ENCODE results near the gene IGFBP4. TPM values are rescaled to one million over a fixed set of nuclear protein-coding genes. Genes with fewer than 3 reads are reported as not detected.

IGFBP4 gene
- total RNA-seq, 1 donor from 2014 or later, result 142 TPM

DNA sequence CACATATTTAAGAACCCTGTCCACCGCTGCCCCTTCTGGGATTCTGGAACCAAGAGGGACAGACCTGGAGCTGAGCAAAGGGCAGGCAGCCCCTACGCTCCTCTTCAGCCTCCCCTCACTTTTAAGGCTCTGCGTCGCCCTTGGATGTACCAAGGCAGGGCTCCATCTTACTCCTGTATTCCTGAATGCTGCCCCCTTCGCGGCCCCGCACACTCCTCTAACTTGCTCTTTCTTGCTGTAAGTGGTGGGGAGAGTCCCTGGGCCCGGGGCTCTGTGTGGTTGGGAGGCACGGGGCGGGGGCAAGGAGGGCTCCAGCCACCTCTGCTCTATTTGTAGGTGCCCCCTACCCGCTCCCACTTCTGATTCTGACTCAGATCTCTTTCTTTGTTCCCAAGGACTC lies 56.9 kb downstream of the IGFBP4 start:
- H3K27ac ChIP-seq (ENCODE audit: low read depth, low read length), result no peak overlapping the region
- TF ChIP-seq, protein P1, sequence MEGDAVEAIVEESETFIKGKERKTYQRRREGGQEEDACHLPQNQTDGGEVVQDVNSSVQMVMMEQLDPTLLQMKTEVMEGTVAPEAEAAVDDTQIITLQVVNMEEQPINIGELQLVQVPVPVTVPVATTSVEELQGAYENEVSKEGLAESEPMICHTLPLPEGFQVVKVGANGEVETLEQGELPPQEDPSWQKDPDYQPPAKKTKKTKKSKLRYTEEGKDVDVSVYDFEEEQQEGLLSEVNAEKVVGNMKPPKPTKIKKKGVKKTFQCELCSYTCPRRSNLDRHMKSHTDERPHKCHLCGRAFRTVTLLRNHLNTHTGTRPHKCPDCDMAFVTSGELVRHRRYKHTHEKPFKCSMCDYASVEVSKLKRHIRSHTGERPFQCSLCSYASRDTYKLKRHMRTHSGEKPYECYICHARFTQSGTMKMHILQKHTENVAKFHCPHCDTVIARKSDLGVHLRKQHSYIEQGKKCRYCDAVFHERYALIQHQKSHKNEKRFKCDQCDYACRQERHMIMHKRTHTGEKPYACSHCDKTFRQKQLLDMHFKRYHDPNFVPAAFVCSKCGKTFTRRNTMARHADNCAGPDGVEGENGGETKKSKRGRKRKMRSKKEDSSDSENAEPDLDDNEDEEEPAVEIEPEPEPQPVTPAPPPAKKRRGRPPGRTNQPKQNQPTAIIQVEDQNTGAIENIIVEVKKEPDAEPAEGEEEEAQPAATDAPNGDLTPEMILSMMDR (IDR thresholded peaks at IDR 0.05; ENCODE audit: insufficient read depth, low read depth, low read length), result no peak
- TF ChIP-seq EZH2 (IDR thresholded peaks at IDR 0.05; ENCODE audit: insufficient read depth, low read length), result no peak
- Mint-ChIP-seq H3K4me3 (ENCODE audit: unreplicated experiment) (no peak overlapping the region), H3K4me1 (ENCODE audit: low read depth, unreplicated experiment) (peaks cover 3% of the 10 kb centered on the region), H3K9me3 (ENCODE audit: unreplicated experiment) (peaks cover 6% of the 10 kb centered on the region), H3K27me3 (ENCODE audit: low read depth, unreplicated experiment) (peaks cover 24% of the 10 kb centered on the region), H3K36me3 (ENCODE audit: low read depth, unreplicated experiment) (no peaks in the 10 kb centered on the region), H3K27ac (ENCODE audit: unreplicated experiment) (no peak overlapping the region)
- no peaks in the 10 kb centered on the region for H3K79me2 ChIP-seq (ENCODE audit: insufficient read depth, low read length)
- H3K4me2 ChIP-seq (ENCODE audit: low read length), result no peak overlapping the region
- no peak overlapping the region for H2AFZ ChIP-seq (ENCODE audit: low read depth, low read length)
- H3K4me3 ChIP-seq (ENCODE audit: insufficient read depth, low read depth, low read length), result no peak overlapping the region
- no peaks in the 10 kb centered on the region for H3K36me3 ChIP-seq (ENCODE audit: insufficient read depth, low read length)
- no peak overlapping the region for H3K9ac ChIP-seq (ENCODE audit: low read length)
- FAIRE-seq (no peak), DNase-seq (ENCODE audit: low read depth) (no peak)
- H4K20me1 ChIP-seq (ENCODE audit: insufficient read depth, low read length), result no peaks in the 10 kb centered on the region
- no peaks in the 10 kb centered on the region for H3K27me3 ChIP-seq (ENCODE audit: insufficient read depth, low read length)
- H3K4me1 ChIP-seq (ENCODE audit: insufficient read depth, low read length), result peaks cover 10% of the 10 kb centered on the region
- H3K9me3 ChIP-seq (ENCODE audit: insufficient read depth, low read depth, low read length), result peaks cover 4% of the 10 kb centered on the region

- Mint-ChIP-seq H3K4me1 (ENCODE audit: low read depth, unreplicated experiment) (peaks cover 3% of the 10 kb centered on the region), H3K36me3 (ENCODE audit: low read depth, unreplicated experiment) (no peaks in the 10 kb centered on the region), H3K27ac (ENCODE audit: unreplicated experiment) (no peak overlapping the region), H3K4me3 (ENCODE audit: unreplicated experiment) (no peak overlapping the region), H3K27me3 (ENCODE audit: low read depth, unreplicated experiment) (peaks cover 22% of the 10 kb centered on the region), H3K9me3 (ENCODE audit: unreplicated experiment) (peaks cover 4% of the 10 kb centered on the region)
- H2AFZ ChIP-seq (ENCODE audit: low read depth, low read length), result no peak overlapping the region
- no peak overlapping the region for H3K27ac ChIP-seq (ENCODE audit: low read depth, low read length)
- H3K36me3 ChIP-seq (ENCODE audit: insufficient read depth, low read length), result no peaks in the 10 kb centered on the region
- H4K20me1 ChIP-seq (ENCODE audit: insufficient read depth, low read length), result no peaks in the 10 kb centered on the region
- H3K9ac ChIP-seq (ENCODE audit: low read length), result no peak overlapping the region
- FAIRE-seq (no peak), DNase-seq (ENCODE audit: low read depth) (no peak)
- no peak for TF ChIP-seq EZH2 (IDR thresholded peaks at IDR 0.05; ENCODE audit: insufficient read depth, low read length)
- TF ChIP-seq, protein P1 (IDR thresholded peaks at IDR 0.05; ENCODE audit: insufficient read depth, low read depth, low read length), result no peak
- H3K9me3 ChIP-seq (ENCODE audit: insufficient read depth, low read depth, low read length), result peaks cover 4% of the 10 kb centered on the region
- no peaks in the 10 kb centered on the region for H3K27me3 ChIP-seq (ENCODE audit: insufficient read depth, low read length)
- H3K4me3 ChIP-seq (ENCODE audit: insufficient read depth, low read depth, low read length), result no peak overlapping the region
- peaks cover 10% of the 10 kb centered on the region for H3K4me1 ChIP-seq (ENCODE audit: insufficient read depth, low read length)
- H3K79me2 ChIP-seq (ENCODE audit: insufficient read depth, low read length), result no peaks in the 10 kb centered on the region
- no peak overlapping the region for H3K4me2 ChIP-seq (ENCODE audit: low read length)
Observed at GRCh38 chr17:40500709-40501108, 57.5 kb downstream of the IGFBP4 start.

- no peaks in the 10 kb centered on the region for H3K36me3 Mint-ChIP-seq (ENCODE audit: low read depth, unreplicated experiment)
- H3K79me2 ChIP-seq (ENCODE audit: insufficient read depth, low read length), result no peaks in the 10 kb centered on the region
- H3K27ac Mint-ChIP-seq (ENCODE audit: unreplicated experiment), result no peak within 1 kb of the TSS
- H3K36me3 ChIP-seq (ENCODE audit: insufficient read depth, low read length), result no peaks in the 10 kb centered on the region
- no peak within 1 kb of the TSS for H3K27ac ChIP-seq (ENCODE audit: low read depth, low read length)
- TF ChIP-seq, protein P1 (IDR thresholded peaks at IDR 0.05; ENCODE audit: insufficient read depth, low read depth, low read length), result no peak
- TF ChIP-seq EZH2 (IDR thresholded peaks at IDR 0.05; ENCODE audit: insufficient read depth, low read length), result no peak
- no peak within 1 kb of the TSS for H3K9ac ChIP-seq (ENCODE audit: low read length)
- peaks cover 7% of the 10 kb centered on the region for H3K4me1 Mint-ChIP-seq (ENCODE audit: low read depth, unreplicated experiment)
- H3K4me1 ChIP-seq (ENCODE audit: insufficient read depth, low read length), result peaks cover 10% of the 10 kb centered on the region
- no peak within 1 kb of the TSS for H2AFZ ChIP-seq (ENCODE audit: low read depth, low read length)
- FAIRE-seq (no peak), DNase-seq (ENCODE audit: low read depth) (no peak)
- peaks cover 4% of the 10 kb centered on the region for H3K9me3 ChIP-seq (ENCODE audit: insufficient read depth, low read depth, low read length)
- H3K4me3 Mint-ChIP-seq (ENCODE audit: unreplicated experiment), result no peak within 1 kb of the TSS
- peaks cover 27% of the 10 kb centered on the region for H3K27me3 Mint-ChIP-seq (ENCODE audit: low read depth, unreplicated experiment)
- H3K4me3 ChIP-seq (ENCODE audit: insufficient read depth, low read depth, low read length), result no peak within 1 kb of the TSS
- no peak within 1 kb of the TSS for H3K4me2 ChIP-seq (ENCODE audit: low read length)
- H3K27me3 ChIP-seq (ENCODE audit: insufficient read depth, low read length), result peaks cover under 1% of the 10 kb centered on the region
- H4K20me1 ChIP-seq (ENCODE audit: insufficient read depth, low read length), result no peaks in the 10 kb centered on the region
- H3K9me3 Mint-ChIP-seq (ENCODE audit: unreplicated experiment), result peaks cover 4% of the 10 kb centered on the region
Observed at GRCh38 chr17:40501499-40501911, 58.3 kb downstream of the IGFBP4 start, which contains the start of gene TNS4. Gene TNS4, minus strand, starts transcription at chr17:40501623. Its CDS starts 5,198 bp downstream, at chr17:40496425.

Data from astrocyte (in vitro differentiated cells and primary cell).